HepG2 (cell line): ENCODE results near the gene ROM1. TPM values are rescaled to one million over a fixed set of nuclear protein-coding genes. Genes with fewer than 3 reads are reported as not detected.

ENCODE experiments used
- BORCS8-MEF2B ChIP-seq: sonication (generic); formaldehyde crosslinking; IDR thresholded peaks from 2 replicates; pipeline ENCODE4 v1.8.0; 2022; ENCODE audit warnings: mild to moderate bottlenecking, missing genetic modification reagents
- CBFB ChIP-seq: sonication (generic); formaldehyde crosslinking; IDR thresholded peaks from 2 replicates; pipeline ENCODE4 v1.4.0; 2020; ENCODE audit warnings: missing genetic modification reagents
- CHD4 ChIP-seq: fragments of 200-600 bp; sonication (generic); IDR thresholded peaks from 2 replicates; pipeline ENCODE4 v1.7.0; 2017; ENCODE audit warnings: mild to moderate bottlenecking, low read length, borderline replicate concordance
- ESRRA ChIP-seq: sonication (generic); formaldehyde crosslinking; IDR thresholded peaks from 2 replicates; pipeline ENCODE4 v1.5.1; 2020; ENCODE audit warnings: mild to moderate bottlenecking, low read depth, missing genetic modification reagents
- KAT7 ChIP-seq: IDR thresholded peaks from 2 replicates; pipeline ENCODE4 v1.6.1; 2018; ENCODE audit warnings: borderline replicate concordance, missing compliant biosample characterization
- MIXL1 ChIP-seq: IDR thresholded peaks from 2 replicates; pipeline ENCODE4 v1.6.1; 2016
- REL ChIP-seq: sonication (generic); formaldehyde crosslinking; conservative IDR thresholded peaks from 2 replicates; pipeline ENCODE4 v1.8.0; 2022; ENCODE audit warnings: mild to moderate bottlenecking, missing genetic modification reagents, moderate library complexity
- SCMH1 ChIP-seq: sonication (generic); formaldehyde crosslinking; IDR thresholded peaks from 2 replicates; pipeline ENCODE4 v1.9.0; 2021; ENCODE audit warnings: missing genetic modification reagents, mild to moderate bottlenecking, borderline replicate concordance
- SP4 ChIP-seq: sonication (generic); formaldehyde crosslinking; IDR thresholded peaks from 2 replicates; pipeline ENCODE4 v1.8.1; 2023; ENCODE audit warnings: mild to moderate bottlenecking, missing genetic modification reagents
- SPEN ChIP-seq: sonication (generic); formaldehyde crosslinking; IDR thresholded peaks from 2 replicates; pipeline ENCODE4 v1.5.1; 2020; ENCODE audit warnings: low read depth, mild to moderate bottlenecking, missing genetic modification reagents
- SRF ChIP-seq: IDR thresholded peaks from 2 replicates; pipeline ENCODE4 v1.6.1; 2011; ENCODE audit warnings: mild to moderate bottlenecking, low read depth, low read length, moderate library complexity
- SRSF4 ChIP-seq: fragments of 200-400 bp; formaldehyde crosslinking; IDR thresholded peaks from one replicate; pipeline ENCODE4 v1.6.1; 2018; ENCODE audit warnings: mild to moderate bottlenecking, low read depth, low read length, moderate library complexity; ENCODE audit not compliant: poor library complexity, severe bottlenecking
- SUZ12 ChIP-seq: fragments of 150-350 bp; IDR thresholded peaks from 2 replicates; pipeline ENCODE4 v1.6.1; 2014; ENCODE audit warnings: low read depth, low read length
- TEAD2 ChIP-seq: sonication (generic); formaldehyde crosslinking; IDR thresholded peaks from 2 replicates; pipeline ENCODE4 v1.9.0; 2021; ENCODE audit warnings: missing genetic modification reagents
- THAP11 ChIP-seq: IDR thresholded peaks from 2 replicates; pipeline ENCODE4 v1.6.1; 2016; ENCODE audit warnings: missing biosample characterization, missing genetic modification reagents
- ZBTB42 ChIP-seq: sonication (generic); formaldehyde crosslinking; IDR thresholded peaks from 2 replicates; pipeline ENCODE4 v1.5.0; 2020; ENCODE audit warnings: mild to moderate bottlenecking, missing genetic modification reagents
- ZNF17 ChIP-seq: sonication (generic); formaldehyde crosslinking; IDR thresholded peaks from 2 replicates; pipeline ENCODE4 v1.5.0; 2020; ENCODE audit warnings: mild to moderate bottlenecking, missing genetic modification reagents
- ZNF354B ChIP-seq: sonication (generic); formaldehyde crosslinking; IDR thresholded peaks from 2 replicates; pipeline ENCODE4 v1.8.0; 2022; ENCODE audit warnings: mild to moderate bottlenecking, missing genetic modification reagents
- ZNF432 ChIP-seq: sonication (generic); formaldehyde crosslinking; IDR thresholded peaks from 2 replicates; pipeline ENCODE4 v1.5.0; 2020; ENCODE audit warnings: missing genetic modification reagents, mild to moderate bottlenecking, borderline replicate concordance
- ZNF782 ChIP-seq: sonication (generic); formaldehyde crosslinking; IDR thresholded peaks from 2 replicates; pipeline ENCODE4 v1.4.0; 2020; ENCODE audit warnings: missing genetic modification reagents, mild to moderate bottlenecking, borderline replicate concordance
- polyA plus RNA-seq, 8 experiments: library from polyadenylated mRNA; depleted of rRNA in 3 of 8; stranded (reverse) in 7 of 8; unstranded in 1 of 8; fragments of >200 nt; fragmentation: Illumina TruSeq in 4 of 8; extraction: Trizol in 4 of 8; gene quantifications; 2 replicates each; pipeline versions ENCODE4 v1.2.1 to v1.2.3, GENCODE V29; 2011 to 2016; ENCODE audit warnings: low read depth in 4 of 8, missing spikeins in 1 of 8, mixed read lengths in 1 of 8; ENCODE audit not compliant: insufficient read depth in 1 of 8
- total RNA-seq, 5 experiments: library from RNA; depleted of rRNA; stranded (reverse); fragments of >200 nt; fragmentation: Illumina TruSeq; extraction: Trizol; gene quantifications; 2 replicates each; pipeline ENCODE4 v1.2.3, GENCODE V29; 2016; ENCODE audit warnings: low read depth in 1 of 5
- TF ChIP-seq, protein P1 (sequence below): sonication (generic); formaldehyde crosslinking; IDR thresholded peaks from 2 replicates; pipeline ENCODE4 v1.4.0; 2020; ENCODE audit warnings: mild to moderate bottlenecking, low read depth, missing genetic modification reagents
- TF ChIP-seq, protein P2 (sequence below): sonication (generic); formaldehyde crosslinking; IDR thresholded peaks from 2 replicates; pipeline ENCODE4 v1.4.0; 2020; ENCODE audit warnings: missing genetic modification reagents
- TF ChIP-seq, protein P3 (sequence below): sonication (generic); formaldehyde crosslinking; IDR thresholded peaks from 2 replicates; pipeline ENCODE4 v1.4.0; 2020; ENCODE audit warnings: missing genetic modification reagents

ROM1 gene
- total and polyA plus RNA-seq, 2 of the 13 experiments (the other 11 are each of a cell fraction or from before 2014, with no cell fraction given): 1.2 to 2.4 TPM

GRCh38 chr11:62621567-62622470 is 8.8 kb downstream of the ROM1 start, which contains the start of gene B3GAT3 (continued):
- TF ChIP-seq, protein P1, sequence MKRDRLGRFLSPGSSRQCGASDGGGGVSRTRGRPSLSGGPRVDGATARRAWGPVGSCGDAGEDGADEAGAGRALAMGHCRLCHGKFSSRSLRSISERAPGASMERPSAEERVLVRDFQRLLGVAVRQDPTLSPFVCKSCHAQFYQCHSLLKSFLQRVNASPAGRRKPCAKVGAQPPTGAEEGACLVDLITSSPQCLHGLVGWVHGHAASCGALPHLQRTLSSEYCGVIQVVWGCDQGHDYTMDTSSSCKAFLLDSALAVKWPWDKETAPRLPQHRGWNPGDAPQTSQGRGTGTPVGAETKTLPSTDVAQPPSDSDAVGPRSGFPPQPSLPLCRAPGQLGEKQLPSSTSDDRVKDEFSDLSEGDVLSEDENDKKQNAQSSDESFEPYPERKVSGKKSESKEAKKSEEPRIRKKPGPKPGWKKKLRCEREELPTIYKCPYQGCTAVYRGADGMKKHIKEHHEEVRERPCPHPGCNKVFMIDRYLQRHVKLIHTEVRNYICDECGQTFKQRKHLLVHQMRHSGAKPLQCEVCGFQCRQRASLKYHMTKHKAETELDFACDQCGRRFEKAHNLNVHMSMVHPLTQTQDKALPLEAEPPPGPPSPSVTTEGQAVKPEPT (CRISPR knock-in tag): no peak
- TF ChIP-seq KAT7 (CRISPR knock-in tag) (peak; percentile 83), ZNF354B (no peak), SP4 (peak; percentile 92), MIXL1 (CRISPR knock-in tag) (peak; percentile 74; the same call in 1 of the 2 replicates), ZNF17 (CRISPR knock-in tag) (no peak), REL (peak; percentile 88; the same call in 1 of the 2 replicates), TEAD2 (CRISPR knock-in tag) (no peak), ZNF782 (no peak), SUZ12 (no peak), SRF (no peak), ESRRA (CRISPR knock-in tag) (no peak; the same call in 1 of the 2 replicates), ZBTB42 (peak; percentile 66; the same call in 1 of the 2 replicates), SPEN (peak; percentile 90), SRSF4 (no peak), THAP11 (CRISPR knock-in tag) (peak; percentile 92), SCMH1 (CRISPR knock-in tag) (no peak), ZNF432 (CRISPR knock-in tag) (no peak), CHD4 (no peak), CBFB (CRISPR knock-in tag) (peak; percentile 63; the same call in 1 of the 2 replicates), BORCS8-MEF2B (CRISPR knock-in tag) (peak; percentile 94)
- TF ChIP-seq, protein P2, sequence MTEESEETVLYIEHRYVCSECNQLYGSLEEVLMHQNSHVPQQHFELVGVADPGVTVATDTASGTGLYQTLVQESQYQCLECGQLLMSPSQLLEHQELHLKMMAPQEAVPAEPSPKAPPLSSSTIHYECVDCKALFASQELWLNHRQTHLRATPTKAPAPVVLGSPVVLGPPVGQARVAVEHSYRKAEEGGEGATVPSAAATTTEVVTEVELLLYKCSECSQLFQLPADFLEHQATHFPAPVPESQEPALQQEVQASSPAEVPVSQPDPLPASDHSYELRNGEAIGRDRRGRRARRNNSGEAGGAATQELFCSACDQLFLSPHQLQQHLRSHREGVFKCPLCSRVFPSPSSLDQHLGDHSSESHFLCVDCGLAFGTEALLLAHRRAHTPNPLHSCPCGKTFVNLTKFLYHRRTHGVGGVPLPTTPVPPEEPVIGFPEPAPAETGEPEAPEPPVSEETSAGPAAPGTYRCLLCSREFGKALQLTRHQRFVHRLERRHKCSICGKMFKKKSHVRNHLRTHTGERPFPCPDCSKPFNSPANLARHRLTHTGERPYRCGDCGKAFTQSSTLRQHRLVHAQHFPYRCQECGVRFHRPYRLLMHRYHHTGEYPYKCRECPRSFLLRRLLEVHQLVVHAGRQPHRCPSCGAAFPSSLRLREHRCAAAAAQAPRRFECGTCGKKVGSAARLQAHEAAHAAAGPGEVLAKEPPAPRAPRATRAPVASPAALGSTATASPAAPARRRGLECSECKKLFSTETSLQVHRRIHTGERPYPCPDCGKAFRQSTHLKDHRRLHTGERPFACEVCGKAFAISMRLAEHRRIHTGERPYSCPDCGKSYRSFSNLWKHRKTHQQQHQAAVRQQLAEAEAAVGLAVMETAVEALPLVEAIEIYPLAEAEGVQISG (CRISPR knock-in tag): peak; percentile 93
- TF ChIP-seq, protein P3, sequence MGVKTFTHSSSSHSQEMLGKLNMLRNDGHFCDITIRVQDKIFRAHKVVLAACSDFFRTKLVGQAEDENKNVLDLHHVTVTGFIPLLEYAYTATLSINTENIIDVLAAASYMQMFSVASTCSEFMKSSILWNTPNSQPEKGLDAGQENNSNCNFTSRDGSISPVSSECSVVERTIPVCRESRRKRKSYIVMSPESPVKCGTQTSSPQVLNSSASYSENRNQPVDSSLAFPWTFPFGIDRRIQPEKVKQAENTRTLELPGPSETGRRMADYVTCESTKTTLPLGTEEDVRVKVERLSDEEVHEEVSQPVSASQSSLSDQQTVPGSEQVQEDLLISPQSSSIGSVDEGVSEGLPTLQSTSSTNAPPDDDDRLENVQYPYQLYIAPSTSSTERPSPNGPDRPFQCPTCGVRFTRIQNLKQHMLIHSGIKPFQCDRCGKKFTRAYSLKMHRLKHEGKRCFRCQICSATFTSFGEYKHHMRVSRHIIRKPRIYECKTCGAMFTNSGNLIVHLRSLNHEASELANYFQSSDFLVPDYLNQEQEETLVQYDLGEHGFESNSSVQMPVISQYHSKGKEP (CRISPR knock-in tag): no peak
